HG02610 (cell line): ENCODE results near the gene FABP7.
"Not testable (repeated sequence)": the region's sequence is repeated elsewhere in the genome, so short reads cannot be mapped to it uniquely, and the experiment has no call there.

ENCODE experiments used
- ATAC-seq: cut with Tn5 transposase; IDR thresholded peaks from one replicate; pipeline ENCODE4 v1.9.1; 2021; ENCODE audit warnings: mild to moderate bottlenecking, moderate library complexity; ENCODE audit not compliant: unreplicated experiment

FABP7 gene

GRCh38 chr6:122779667-122780066 lies at the start of gene FABP7:
Gene FABP7 (plus strand): TSS chr6:122779716. CDS start chr6:122779795, 79 bp downstream.
- ATAC-seq, result no peak

- no peak for ATAC-seq
These were observed 49.2 kb upstream of the FABP7 start for GRCh38 chr6:122730334-122730733.

- ATAC-seq, result no peak
These were observed 48.6 kb upstream of the FABP7 start for GRCh38 chr6:122730775-122731386.

- no peak for ATAC-seq
These were observed 46.3 kb upstream of the FABP7 start for GRCh38 chr6:122733259-122733658.

GRCh38 chr6:122734529-122735395 lies 44.8 kb upstream of the FABP7 start:
- ATAC-seq, result no peak

GRCh38 chr6:122735582-122735981 lies 43.9 kb upstream of the FABP7 start:
- ATAC-seq, result no peak

GRCh38 chr6:122736163-122736562 lies 43.4 kb upstream of the FABP7 start:
- no peak for ATAC-seq

GRCh38 chr6:122736616-122737015 lies 42.9 kb upstream of the FABP7 start:
- no peak for ATAC-seq

GRCh38 chr6:122740091-122740490 lies 39.4 kb upstream of the FABP7 start:
- no peak for ATAC-seq

- ATAC-seq, result no peak
These were observed 38.6 kb upstream of the FABP7 start for GRCh38 chr6:122740936-122741335.

- not testable (repeated sequence) for ATAC-seq
These were observed 35.3 kb upstream of the FABP7 start for GRCh38 chr6:122744247-122744646.

- ATAC-seq, result not testable (repeated sequence)
These were observed 34.7 kb upstream of the FABP7 start for GRCh38 chr6:122744856-122745255.

- no peak for ATAC-seq
These were observed 32.8 kb upstream of the FABP7 start for GRCh38 chr6:122746688-122747087.

GRCh38 chr6:122747573-122747972 lies 31.9 kb upstream of the FABP7 start:
- ATAC-seq, result no peak

GRCh38 chr6:122748945-122749344 lies 30.6 kb upstream of the FABP7 start:
- not testable (repeated sequence) for ATAC-seq

- no peak for ATAC-seq
These were observed 30.0 kb upstream of the FABP7 start for GRCh38 chr6:122749451-122750050.

- peak; percentile 89 for ATAC-seq
These were observed 28.2 kb upstream of the FABP7 start for GRCh38 chr6:122751326-122751725.

- peak; percentile 30 for ATAC-seq
These were observed 27.1 kb upstream of the FABP7 start for GRCh38 chr6:122752459-122752858.

- no peak for ATAC-seq
These were observed 26.4 kb upstream of the FABP7 start for GRCh38 chr6:122753000-122753687.

- no peak for ATAC-seq
These were observed 25.8 kb upstream of the FABP7 start for GRCh38 chr6:122753688-122754056.

GRCh38 chr6:122754191-122754731 lies 25.3 kb upstream of the FABP7 start:
- ATAC-seq, result no peak
